A673 (cell line): ENCODE results near the gene H19.

Experiments used
- EZH2 ChIP-seq: fragments of 200-600 bp; sonication (generic); IDR thresholded peaks from 2 replicates; pipeline ENCODE4 v1.6.1; 2017; ENCODE audit warnings: borderline replicate concordance, low read depth, mild to moderate bottlenecking, mixed read lengths, antibody characterized with exemption, low read length; ENCODE audit not compliant: poor library complexity, severe bottlenecking
- TF ChIP-seq, protein P1 (sequence below): fragments of 300-800, 200-600 bp; sonication (generic); conservative IDR thresholded peaks from 2 replicates; pipeline ENCODE4 v1.5.1; 2017; ENCODE audit warnings: low read depth, mild to moderate bottlenecking, antibody characterized with exemption, low read length, moderate library complexity, mixed read lengths

DNA sequence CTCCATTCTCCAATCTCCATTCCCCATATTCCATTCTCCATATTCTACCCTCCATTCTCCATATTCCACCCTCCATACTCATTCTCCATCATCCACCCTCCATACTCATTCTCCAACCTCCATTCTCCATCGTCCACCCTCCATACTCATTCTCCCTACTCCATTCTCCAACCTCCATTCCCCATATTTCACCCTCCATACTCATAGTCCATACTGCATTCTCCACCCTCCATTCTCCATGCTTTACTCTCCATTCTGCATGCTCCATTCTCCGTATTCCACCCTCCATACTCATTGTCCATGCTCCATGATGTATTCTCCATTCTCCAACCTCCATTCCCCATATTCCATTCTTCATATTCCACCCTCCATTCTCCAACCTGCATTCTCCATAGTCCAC lies 44.3 kb upstream of the H19 start:
- TF ChIP-seq, protein P1, sequence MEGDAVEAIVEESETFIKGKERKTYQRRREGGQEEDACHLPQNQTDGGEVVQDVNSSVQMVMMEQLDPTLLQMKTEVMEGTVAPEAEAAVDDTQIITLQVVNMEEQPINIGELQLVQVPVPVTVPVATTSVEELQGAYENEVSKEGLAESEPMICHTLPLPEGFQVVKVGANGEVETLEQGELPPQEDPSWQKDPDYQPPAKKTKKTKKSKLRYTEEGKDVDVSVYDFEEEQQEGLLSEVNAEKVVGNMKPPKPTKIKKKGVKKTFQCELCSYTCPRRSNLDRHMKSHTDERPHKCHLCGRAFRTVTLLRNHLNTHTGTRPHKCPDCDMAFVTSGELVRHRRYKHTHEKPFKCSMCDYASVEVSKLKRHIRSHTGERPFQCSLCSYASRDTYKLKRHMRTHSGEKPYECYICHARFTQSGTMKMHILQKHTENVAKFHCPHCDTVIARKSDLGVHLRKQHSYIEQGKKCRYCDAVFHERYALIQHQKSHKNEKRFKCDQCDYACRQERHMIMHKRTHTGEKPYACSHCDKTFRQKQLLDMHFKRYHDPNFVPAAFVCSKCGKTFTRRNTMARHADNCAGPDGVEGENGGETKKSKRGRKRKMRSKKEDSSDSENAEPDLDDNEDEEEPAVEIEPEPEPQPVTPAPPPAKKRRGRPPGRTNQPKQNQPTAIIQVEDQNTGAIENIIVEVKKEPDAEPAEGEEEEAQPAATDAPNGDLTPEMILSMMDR: no peak
- no peak for TF ChIP-seq EZH2
